ENCODE measurements around the gene SNCB.
A peak's percentile ranks its signal among the peaks of the same experiment; 100 is the strongest.

Gene SNCB

GRCh38 chr5:176629853-176630680 is at the start of gene SNCB, which contains the start of gene EIF4E1B:
Gene SNCB (minus strand): TSS chr5:176630534. CDS start chr5:176629654, 880 bp downstream.
Gene EIF4E1B (plus strand): TSS chr5:176630675. CDS start chr5:176642788, 12,113 bp downstream.
- peak in 1 of 2 donors; percentile 52 for DNase-seq (ENCODE audit: low read depth in 2 of 2)

GRCh38 chr5:176679365-176680225 is 49.3 kb upstream of the SNCB start:
- no peak for DNase-seq (ENCODE audit: low read depth in 2 of 2)

- no peak for DNase-seq (ENCODE audit: low read depth in 2 of 2)
These were observed 48.2 kb upstream of the SNCB start for GRCh38 chr5:176678584-176678983.

DNA sequence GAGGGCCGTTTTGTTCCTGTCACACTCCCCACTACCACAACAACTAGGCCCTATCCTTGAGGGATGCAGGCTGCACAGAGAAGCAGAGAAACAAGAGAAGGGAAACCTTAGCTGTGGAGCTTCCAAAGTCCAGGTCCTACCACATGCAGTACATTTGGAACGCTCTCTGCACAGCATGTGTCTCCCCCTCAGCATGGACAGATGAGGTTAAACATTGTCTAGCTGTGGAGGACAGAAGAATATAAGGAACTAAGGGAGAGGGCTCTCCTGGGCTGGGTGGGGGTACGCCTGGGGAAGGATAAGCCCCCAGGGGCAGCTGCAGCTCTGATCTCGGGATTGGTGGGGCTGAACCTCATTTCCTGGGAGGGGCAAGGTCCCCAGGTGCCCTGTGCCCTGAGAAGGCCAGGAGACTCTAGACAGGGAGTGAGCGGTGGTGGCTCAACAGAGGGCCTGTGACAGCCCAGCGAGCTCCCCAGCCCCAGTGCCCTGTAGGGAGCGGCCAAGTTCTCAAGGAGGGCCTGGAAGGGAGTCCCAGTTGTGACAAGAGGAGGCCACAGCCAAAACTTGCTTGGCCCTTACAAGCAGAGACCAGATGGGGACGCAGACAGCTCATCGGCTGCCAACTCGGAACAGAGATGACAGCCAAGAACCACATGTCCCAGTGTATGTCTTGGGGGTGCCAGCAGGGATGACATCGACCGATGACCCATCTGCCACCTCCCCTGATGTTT is 47.0 kb upstream of the SNCB start:
- no peak for DNase-seq (ENCODE audit: low read depth in 2 of 2)

GRCh38 chr5:176676361-176676824 is 46.1 kb upstream of the SNCB start:
- DNase-seq (ENCODE audit: low read depth in 2 of 2): no peak

GRCh38 chr5:176675676-176676360 is 45.5 kb upstream of the SNCB start:
- no peak for DNase-seq (ENCODE audit: low read depth in 2 of 2)

DNA sequence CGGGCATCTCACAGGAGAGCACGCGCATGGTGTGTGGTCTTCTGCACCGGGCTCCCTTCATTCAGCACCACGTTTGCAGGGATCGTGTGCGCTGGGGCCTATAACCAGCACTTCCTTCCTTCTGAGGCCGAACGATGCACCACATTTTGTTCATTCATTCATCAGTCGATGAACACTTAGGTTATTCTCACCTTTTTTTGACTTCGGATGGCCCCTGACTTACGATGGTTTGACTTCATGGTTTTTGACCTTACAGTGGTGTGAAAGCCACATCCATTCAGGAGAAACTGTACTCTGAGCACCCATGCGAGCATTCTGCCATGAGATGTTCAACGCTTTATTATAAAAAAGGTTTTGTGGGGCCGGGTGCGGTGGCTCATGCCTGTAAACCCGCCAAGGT is 44.5 kb upstream of the SNCB start:
- no peak for DNase-seq (ENCODE audit: low read depth in 2 of 2)

GRCh38 chr5:176673651-176674583 is 43.6 kb upstream of the SNCB start:
- no peak for DNase-seq (ENCODE audit: low read depth in 2 of 2)

DNA sequence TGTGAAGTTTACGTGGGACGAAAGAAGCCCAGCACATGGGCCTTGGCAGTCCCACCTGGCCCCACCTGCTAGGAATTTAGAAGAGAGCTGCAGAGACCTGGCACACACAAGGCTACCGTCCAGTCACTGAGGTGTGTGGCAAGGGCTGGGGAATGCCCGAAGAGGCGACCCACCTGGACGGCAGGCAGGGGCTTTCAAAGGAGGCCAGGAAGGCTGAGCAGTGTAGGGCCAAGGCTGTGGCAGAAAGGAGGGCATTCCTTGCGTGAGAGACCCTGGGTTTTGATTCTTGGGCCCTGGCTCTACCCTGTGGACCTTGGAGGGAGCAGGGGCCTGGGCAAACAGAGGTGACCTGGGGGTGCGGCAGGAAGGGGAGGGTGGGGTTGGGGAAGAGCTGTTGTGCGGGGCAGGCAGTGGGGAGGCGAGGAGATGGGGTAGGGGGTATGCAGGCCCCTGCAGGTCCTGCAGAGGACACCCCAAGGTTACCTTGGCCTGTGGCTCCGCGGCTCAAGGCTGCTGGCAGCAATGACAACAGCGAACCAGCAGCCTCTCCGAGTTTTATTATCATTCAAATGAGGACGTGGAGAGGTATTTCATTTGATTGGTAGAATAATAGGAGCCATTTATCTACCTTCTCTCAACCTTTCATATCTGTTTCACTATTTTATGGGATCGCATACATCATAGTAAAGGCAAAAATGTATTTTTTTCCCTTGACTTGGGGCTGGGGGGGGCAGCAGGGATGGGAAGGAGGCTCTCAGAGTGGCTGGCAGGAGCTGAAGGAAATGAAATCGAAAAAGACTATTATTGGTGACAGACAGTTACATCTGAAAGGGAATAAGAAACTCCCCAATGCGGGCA is 41.8 kb upstream of the SNCB start:
- DNase-seq (ENCODE audit: low read depth in 2 of 2): no peak

GRCh38 chr5:176671399-176671798 is 41.1 kb upstream of the SNCB start:
- no peak for DNase-seq (ENCODE audit: low read depth in 2 of 2)

DNA sequence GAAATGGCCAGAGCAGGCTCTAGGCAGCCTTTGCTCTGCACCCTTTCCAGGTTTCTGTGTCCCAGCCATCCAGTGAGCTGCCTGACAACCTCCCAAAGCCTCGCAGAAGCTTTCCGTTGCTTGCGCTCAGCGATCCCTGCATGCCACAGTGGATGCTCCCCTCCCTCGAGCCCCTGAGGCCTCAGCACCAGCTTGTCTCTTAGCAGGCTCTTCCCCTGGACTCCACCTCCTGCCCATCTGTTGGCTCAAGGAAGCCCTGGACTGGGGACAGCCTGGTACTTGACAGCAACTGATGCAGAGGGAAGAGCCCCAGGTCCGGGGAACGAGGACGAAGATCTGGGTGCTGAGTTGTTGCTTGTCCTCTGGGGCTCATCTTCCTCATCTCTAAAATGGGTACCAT is 40.1 kb upstream of the SNCB start:
- DNase-seq (ENCODE audit: low read depth in 2 of 2): no peak

DNA sequence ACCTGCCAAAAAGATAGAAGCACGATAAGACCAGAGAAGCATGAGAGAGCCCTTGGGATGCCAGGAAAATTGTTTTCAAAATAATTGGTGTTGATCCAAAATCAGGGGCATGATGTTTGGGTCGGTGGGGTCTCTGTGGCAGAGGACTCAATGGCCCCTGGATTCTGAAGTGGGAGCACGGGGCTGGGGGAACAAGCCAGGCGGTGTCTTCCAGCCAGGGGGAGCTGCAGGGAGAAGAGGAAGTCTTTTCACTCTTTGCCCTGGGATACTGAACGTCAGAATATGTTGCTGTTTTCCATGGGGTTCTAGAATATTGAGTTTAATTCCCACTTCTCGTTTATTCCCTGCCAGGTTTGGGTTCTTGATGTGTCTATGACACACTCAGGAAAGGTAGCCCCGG is 37.3 kb upstream of the SNCB start:
- DNase-seq (ENCODE audit: low read depth in 2 of 2): no peak

- no peak for DNase-seq (ENCODE audit: low read depth in 2 of 2)
These were observed 35.2 kb upstream of the SNCB start for GRCh38 chr5:176665517-176665916.

DNA sequence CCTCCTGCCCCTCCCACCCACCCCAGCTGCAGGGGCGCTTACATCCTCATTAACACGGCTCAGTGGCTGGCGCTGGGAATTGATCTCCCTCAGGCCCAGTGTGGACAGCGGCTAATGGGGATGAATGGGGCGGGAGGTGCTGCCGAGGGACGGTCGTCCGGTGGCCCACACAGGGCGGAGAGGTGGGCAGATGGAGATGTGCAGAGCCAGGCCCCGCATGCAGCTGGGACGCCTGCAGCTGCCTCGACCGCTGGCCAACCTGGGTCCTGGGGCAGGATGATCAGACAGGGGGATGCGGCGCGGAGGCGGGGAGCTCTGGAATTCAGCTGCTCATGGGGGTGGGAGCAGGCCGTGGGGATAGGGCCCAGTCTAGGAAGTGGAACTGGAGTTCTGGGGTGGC is 34.6 kb upstream of the SNCB start:
- DNase-seq (ENCODE audit: low read depth in 2 of 2): no peak

- no peak for DNase-seq (ENCODE audit: low read depth in 2 of 2)
These were observed 34.1 kb upstream of the SNCB start for GRCh38 chr5:176664479-176664878.

GRCh38 chr5:176663566-176663965 is 33.2 kb upstream of the SNCB start:
- DNase-seq (ENCODE audit: low read depth in 2 of 2): no peak

GRCh38 chr5:176662371-176663333 is 32.3 kb upstream of the SNCB start:
- no peak for DNase-seq (ENCODE audit: low read depth in 2 of 2)

- no peak for DNase-seq (ENCODE audit: low read depth in 2 of 2)
These were observed 31.3 kb upstream of the SNCB start for GRCh38 chr5:176661676-176662075.

All from stimulated activated CD8-positive, alpha-beta memory T cell treated with anti-CD3 and anti-CD28 coated beads, Interleukin-7, amount 100 ng/mL, for 4 hours (primary cell).